Stimulated activated CD4-positive, alpha-beta T cell treated with anti-CD3 and anti-CD28 coated beads, Interleukin-4, amount 100 ng/mL, for 4 hours (primary cell): ENCODE data around the gene CD40.

Experiments
- DNase-seq, 2 experiments: peaks; one replicate each; pipeline ENCODE4 v3.0.0-alpha.2; 2020

The CD40 gene

DNA sequence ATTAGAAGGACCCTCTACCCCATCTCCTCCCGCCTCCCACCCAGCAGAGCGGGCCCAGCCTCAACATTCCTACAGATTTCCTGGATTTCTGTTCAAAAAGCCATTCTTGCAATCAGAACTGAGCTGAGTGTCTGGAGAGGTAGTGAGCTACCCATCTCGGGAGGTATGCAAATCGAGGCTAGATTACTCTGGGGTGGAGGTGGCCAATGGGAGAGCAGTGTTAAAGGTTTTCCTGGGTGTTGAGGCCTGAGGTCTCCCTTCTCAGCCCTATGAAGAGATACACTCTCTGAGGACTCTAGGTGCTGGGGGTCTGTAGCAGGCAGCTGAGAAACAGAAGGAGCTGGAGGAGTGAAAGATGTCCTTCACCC lies 57.0 kb downstream of the CD40 start:
- no peak for DNase-seq

DNA sequence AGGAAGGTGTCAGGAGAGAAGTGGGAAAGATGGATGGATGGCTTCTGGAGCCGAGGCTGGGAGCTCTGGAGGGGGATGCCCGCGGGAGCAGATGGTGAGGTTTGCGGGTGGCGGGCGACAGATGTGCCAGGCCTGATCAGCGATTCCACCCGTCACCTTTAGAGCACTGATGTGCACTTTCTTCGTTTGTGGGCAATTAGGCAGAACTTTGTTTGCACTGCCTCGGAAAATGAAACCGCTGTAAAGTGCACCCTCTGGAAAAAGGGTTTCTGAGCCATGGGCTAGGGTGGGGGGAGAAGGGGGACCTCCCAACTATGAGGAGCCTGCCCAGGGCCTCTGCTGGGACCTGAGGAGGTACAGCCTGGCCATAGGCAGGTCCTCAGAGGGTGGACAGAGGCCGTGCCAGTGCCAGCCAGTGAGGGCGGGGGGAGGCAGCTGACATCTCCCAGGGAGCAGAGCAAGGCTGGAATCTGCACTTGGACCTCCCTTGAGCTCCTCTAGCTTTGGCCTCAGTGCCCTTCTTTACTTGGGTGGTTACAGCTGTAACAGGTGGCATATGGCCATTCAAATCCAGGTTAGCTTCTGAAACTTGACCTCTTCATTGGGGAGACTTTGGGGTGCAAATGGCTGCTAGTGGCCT lies 58.7 kb downstream of the CD40 start:
- DNase-seq, result no peak

DNA sequence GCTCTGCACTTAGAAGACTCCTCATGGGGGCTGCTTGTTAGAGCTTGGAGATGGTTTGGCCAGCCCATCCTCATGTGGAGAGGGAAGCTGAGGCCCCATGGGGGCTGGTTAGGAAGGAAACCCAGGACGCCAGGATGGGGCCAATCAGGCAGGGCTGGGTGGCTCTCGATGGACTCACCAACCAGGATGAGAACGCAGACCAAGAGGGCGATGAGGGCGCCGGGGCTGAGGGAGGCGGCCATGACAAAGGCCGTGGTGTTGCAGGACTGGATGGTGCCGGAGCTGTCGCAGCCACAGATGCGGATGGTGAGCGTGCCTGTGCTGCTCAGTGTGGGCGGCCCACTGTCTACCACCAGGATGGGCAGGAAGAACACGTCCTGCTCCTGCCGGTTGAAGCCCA lies 59.7 kb downstream of the CD40 start:
- no peak for DNase-seq

DNA sequence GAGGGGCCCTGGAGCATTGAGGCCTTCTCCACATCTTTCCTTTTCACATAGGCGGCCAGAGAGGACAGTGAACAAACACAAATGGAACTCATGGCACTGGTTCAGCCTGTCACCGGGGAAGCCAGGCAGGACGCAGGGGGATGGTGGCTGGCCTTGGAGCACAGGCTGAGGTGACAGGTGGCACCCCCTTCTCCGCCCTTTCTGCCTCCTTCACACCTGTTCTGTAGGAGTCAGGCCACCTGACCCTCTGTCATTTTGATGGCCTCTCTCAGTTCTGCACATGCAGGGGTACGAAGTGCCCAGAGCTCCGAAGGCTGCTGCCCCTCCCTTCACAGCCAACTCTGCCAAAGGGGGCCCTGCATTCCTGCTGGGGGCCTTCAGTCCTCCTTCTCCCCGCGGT lies 60.8 kb downstream of the CD40 start:
- no peak for DNase-seq
